Epidermal melanocyte (primary cell): ENCODE measurements around the gene HMGCLL1.

Experiments used
- DNase-seq: peaks from one replicate; pipeline ENCODE4 v3.0.0; 2011; ENCODE audit warnings: low spot score; ENCODE audit not compliant: insufficient read length

Gene HMGCLL1

DNA sequence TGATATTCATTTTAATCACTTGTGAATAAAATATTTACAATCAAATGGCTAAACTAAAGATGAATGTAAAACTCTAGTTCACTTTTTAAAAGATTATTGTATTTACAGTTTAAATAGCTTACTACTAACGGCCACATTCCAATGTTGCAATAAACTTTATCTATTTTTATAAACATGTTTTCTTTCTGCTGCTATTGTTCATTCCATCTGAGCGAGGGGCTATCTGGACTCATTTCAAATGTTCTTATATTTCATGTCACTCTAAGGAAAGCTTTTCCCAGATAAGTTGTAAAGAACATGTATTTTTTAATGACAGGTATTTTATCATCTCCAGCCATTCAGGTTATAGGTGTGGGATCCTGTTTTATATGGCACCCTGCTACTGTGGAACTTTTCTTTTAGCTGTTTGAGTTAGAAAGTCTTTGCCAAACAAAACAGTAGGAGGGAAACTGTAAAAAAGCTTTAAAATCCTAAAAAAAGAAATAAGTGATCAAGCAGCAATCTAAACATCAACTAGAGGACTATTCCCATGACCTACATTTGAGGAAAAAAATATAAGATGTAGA lies 42.5 kb downstream of the HMGCLL1 start:
- DNase-seq = no peak

DNA sequence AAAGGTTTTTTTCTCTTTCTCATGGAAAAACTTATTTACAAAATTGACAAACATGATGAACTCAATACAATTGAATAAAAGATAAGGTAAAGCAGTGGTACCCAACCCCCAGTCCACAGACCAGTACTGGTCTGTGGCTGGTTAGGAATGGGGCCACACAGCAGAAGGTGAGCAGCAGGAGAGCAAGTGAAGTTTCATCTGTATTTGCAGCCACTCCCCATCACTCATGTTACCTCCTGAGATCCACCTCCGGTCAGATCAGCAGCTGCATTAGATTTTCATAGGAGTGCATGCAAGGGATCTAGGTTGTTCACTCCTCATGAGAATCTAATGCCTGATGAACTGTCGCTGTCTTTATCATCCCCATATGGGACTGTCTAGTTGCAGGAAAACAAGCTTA lies 47.5 kb downstream of the HMGCLL1 start:
- no peak for DNase-seq

DNA sequence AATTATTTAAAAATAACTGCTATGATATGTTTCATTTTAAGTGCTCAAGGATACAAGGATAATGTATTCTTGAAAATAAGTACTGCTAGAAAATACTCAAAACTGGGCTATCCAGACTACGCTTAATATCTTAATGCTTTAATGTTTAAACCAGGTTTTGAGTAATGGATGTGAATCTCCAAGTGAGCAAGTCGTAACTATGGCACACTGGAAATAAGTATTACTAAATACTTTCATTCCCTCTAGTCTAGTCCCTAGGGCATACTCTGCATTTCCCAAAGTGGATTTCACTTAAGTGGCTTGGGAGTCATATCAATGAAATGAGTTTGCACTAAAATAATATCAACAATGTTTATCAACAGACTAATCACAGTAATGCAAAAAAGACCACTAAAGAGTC lies 48.1 kb downstream of the HMGCLL1 start:
- DNase-seq = no peak

DNA sequence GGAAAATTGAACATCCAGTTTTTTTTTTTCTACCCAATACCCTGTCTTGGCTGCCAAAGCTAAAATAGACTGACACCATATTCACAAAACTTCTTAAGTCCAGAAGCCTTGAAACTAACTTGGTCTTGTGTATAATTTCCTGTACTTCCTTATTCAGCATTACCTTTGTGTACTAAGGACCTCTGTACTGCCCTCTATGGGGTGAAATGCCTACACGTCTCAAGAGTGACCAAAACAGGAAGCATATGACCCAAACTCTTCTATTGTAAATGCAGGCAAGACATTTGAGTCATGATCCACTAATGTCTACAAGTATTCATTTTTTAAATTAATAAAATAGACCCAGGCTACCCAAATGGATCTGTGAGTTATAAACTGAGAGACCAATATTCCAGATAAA lies 50.4 kb downstream of the HMGCLL1 start:
- no peak for DNase-seq

DNA sequence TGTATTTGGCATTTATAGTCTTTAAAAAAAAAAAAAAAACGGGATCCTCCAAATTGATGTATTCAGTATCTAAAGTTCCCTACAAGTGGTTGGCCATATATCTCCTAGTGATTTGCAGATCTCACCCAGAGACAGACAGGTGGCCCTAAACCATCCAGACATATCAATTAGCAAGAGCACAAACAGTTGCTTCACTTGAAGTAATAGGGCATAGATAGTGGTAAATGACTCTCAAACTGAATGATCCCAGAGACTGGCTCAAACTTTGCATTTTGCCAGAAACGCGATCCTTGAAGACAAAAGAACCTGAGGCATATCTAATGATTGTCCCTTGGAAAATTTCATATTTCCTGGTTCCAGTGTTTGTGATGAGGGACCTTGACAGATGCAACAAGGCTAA lies 54.6 kb downstream of the HMGCLL1 start:
- no peak for DNase-seq

DNA sequence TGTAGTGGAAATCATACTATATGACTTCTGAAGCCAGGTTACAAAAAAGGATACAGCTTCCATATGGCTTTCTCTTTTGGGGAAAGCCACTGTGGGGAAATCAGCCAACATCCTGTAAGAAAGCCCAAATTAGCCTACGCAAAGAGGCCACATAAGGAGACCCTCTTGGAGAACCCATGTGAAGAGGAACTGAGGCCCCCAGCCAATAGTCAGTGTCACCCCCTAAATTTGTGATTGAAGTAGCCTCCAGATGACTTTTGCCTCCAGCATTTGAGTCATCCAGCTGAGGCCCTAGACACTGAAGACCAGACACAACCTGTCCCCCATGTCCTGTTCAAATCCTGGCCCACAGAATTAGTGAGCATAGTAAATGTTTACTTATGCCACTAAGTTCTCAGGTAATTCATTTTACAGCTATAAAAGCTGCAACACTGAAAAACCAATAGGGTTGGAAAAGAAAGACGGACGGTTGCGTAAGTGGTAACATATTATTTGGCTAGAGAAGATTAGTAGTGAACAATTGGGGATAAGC lies 60.4 kb downstream of the HMGCLL1 start:
- no peak for DNase-seq

DNA sequence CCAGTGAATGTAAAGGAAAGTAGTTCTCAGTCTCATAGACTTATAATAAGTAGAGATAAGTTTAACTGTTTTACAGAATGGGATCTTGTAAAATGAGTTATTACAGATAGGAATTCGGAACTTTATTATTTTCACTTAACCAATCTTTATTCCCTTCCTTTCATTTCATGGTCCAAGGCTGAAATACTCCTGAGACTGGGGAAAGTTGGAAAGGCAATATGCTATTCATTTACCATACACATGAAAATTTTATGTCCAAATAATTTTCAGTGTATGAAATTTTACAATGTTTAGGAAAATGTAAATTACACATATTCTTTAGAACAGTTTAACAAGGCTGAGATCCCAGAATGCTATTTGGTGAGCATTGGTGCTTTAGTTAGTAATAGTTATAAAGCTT lies 62.3 kb downstream of the HMGCLL1 start:
- no peak for DNase-seq

DNA sequence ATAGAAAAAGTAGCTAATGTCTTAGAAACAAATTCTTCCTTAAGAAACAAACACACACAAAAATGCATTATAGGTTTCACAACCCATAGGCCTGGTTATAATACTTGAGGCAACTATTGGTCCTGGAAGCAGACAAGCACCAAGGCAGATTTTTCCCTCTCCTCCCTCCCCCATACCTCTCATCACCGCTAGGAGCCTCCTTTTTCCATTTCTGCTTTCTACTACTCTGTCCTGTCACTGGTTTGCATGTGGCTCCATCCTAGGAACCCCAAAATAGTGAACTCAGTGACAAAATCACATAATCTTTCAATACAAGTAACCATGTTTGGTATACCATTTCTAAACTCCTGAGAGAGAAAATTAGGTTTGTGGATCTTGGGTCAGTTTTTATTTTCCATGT lies 66.1 kb downstream of the HMGCLL1 start:
- no peak for DNase-seq

DNA sequence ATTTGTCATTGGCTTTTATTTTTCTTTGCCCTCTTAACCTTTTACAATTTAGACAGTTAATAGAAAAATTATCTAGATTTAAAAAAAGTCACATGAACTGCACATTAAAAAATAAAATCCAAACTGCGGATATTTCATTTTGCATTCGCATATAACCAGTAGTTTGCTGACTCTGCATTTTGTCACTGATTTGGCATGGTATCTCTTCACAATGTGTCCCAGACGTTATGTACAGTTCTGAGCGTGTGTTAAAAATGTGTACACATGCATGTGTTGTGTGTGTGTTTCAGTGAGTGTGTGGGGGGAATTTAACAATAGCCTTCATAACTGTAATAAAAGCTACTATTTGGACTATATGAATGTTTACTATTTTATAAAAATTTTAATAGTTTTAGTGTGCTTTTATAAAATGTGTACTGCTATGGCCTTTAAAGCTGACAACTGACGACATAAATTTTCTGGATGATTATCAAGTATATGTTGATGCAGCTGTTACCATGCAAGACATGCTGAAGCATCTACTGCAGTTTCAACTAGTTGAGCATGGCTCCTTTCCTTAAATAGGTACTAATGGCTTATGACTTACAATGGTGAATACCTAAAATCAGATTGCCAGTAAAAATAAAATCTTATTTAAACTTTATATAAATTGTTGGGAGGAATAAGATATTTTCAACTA lies 67.7 kb downstream of the HMGCLL1 start:
- DNase-seq = no peak

DNA sequence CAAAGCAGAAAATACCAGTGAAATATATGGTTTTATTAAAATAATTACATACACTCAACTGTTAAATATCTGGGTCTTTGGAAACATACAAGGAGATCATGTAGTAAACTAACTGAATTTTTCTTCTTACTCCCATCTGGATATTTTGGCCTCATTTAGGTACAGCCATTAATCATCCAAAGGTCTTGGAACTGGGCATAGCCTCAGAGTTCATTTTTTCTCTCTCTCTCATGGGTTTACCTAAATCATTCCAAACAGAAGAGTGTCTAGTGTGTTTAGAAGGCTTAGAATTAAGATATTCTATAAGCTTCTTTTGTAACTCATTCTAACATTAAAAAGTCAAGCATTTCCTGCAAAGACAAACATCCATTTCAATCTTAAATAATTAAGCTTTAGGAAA lies 79.4 kb downstream of the HMGCLL1 start:
- no peak for DNase-seq

DNA sequence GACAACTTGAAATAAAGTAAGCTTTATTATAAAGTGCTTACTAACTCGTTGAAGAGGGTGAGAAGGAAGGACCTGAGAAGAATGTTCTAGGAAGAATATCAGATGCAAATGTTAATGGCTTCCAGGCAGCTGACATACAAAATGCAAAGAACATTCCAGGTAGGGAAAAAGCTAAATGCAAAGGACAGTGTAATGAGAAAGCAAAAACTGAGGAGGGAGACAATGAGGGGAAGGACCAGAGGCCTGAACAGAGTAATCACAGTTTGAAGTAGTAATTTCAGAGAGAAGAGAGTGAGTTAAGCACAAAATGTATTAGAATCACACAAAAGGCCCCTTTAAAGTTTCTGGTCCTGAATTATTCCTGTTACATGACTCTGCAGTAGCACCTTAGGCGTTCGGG lies 81.3 kb downstream of the HMGCLL1 start:
- DNase-seq = no peak

DNA sequence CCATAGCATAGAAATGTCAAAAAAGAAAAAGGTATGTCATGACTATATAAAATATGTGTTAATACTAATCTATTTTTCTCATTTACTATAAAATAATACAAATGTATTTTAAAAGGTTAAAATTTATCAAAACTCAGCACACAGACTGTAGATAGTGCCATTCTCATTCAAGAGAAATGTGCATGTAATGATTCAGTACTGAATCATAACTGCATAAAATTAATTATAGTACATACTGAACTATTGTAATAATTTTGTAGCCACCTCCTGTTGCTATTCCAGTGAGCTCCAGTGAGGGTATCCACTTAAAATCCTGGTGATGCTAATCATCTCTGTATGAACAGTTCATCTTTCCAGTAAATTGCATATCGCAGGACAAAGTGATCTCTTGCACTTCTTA lies 82.8 kb downstream of the HMGCLL1 start:
- no peak for DNase-seq

DNA sequence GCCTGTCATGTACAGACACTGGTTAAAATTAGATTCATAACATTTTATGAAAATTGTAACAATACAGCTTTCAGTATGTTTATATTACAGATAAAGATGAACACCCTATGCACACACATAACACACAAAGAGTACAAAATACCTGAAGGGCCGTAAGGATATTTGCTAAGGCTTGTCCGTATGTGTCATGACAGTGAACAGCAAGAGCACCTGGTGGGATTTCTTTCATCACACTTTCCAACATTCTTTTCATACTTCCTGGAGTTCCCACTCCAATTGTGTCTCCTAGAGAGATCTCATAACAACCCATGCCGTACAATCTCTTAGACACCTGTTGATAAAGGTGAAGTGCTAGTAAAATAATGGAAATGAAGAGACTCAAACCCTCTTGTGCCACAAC lies 83.7 kb downstream of the HMGCLL1 start:
- no peak for DNase-seq

DNA sequence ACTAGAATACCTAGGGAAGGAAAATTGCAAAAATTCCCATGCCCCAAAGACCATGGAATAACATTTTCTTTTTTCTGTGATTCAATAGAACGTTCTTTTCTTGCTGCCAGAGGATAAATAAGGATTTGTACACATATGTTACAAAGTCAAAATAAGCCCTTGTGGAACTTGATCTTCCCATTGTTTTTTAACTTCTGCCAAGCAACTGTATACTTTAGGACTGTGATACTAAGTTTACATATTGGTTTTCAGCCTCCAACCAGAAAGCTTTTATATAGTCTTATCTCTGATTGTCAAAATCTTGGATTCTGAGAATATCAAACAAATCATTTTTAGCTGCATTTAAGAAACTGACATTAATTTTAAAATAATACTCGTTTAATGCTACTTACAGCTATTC lies 84.6 kb downstream of the HMGCLL1 start:
- DNase-seq = no peak

DNA sequence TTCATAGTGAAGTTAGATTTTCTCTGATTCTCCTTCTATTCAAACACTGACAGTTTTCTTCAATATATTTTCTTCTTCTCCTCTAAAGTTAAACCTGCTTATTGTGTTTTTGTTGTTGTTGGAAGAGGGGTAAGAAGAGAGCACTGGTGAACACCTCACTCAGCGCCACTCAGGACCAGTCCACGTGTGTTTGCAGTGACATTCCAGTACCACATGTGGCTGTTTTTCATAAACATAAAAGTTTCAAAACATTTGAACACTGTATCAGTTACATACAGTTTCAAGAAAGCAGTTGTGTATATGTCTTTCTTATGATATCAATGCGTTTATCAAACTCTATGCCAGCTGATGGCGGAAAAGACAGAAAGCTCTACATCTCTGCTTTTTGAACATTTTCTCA lies 86.7 kb downstream of the HMGCLL1 start:
- DNase-seq = no peak

DNA sequence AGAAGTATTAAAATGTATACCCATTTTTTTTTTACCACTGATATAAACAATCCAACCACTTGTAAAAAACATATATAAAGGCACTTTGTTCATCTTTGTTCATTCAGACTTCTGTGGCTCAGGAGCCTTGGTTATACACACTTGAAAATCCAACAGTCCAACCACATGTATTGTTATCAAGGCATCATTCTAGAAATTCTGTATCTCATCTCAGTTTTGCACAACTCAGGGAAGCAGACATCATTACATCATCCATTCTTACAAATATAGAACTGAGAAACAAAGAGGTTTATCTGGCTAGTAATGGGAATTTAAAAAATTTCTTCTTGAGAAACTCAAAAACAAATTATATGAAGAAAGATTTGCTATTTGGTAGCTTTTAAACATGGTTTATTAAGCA lies 88.1 kb downstream of the HMGCLL1 start:
- DNase-seq = no peak

DNA sequence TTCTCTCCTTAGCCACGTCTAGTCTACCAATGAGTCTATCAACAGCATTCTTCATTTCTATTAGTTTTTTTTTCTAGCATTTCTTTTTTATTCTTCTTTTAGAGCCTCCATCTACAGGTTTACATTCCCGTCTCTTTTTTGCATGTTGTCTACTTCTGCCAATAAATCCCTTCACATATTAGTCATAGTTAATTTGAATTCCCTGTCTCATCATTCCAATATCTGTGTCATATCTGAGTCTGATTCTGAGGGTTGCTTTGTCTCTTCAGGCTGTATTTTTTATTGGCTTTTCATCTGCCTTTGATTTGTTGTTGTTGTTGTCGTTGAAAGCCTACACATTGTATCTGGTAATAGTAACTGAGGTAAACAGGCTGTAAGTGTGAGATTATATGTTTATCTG lies 104.6 kb downstream of the HMGCLL1 start:
- DNase-seq = no peak

DNA sequence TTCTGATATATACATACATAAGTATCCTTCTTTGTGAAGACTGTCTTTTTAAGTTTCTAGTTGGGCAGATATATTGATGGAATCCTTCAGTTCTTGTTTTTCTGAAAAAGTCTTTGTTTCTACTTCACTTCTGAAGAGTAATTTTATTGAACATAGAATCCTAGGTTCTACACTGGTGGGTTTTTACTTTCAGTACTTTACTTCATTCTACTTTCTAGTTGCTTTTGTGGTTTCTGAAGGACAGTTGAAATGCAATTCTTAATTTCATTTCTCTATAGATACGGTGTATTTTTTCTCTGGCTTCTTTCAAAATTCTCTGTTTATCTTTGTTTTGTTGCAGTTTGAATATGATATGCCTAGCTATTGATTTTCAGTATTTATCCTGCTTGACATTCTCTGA lies 105.3 kb downstream of the HMGCLL1 start:
- no peak for DNase-seq

DNA sequence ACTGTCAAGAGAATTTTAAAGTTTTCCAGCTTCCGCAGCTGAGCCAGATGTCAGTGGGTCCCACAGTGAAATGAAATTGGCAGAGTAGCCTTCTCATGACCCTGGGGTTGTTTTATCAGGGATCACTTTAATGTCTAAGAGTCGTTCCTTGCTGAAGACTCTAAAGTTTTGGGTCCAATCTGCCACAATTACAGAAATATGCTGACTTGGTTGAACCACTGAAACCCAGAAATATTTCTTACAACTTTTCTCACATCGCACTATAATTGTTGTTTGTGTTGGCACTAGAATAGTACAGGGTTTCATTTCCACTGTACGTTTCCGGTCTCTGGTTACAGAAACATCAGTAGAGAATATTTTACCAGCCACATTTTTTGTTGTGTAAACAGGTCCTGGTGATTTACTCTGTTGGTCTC lies 109.0 kb downstream of the HMGCLL1 start:
- DNase-seq = no peak

DNA sequence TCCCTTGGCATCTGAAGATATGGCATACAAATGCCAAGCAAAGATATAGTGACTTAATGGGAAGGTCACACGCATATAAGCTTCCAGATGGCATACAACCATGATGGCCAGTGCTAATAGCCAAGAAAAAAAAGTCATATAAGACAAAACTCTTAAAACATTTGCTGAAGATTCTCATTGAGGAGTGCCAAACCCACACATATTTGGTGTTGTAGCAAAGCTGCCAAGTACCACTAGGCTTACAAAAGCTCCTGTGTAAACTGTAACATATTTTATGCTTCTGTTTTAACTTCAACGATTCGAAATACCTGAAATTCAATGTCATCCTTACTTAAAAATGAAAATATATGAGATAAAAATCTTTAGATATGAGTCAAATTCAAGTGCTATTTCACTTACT lies 123.0 kb downstream of the HMGCLL1 start:
- DNase-seq = no peak

DNA sequence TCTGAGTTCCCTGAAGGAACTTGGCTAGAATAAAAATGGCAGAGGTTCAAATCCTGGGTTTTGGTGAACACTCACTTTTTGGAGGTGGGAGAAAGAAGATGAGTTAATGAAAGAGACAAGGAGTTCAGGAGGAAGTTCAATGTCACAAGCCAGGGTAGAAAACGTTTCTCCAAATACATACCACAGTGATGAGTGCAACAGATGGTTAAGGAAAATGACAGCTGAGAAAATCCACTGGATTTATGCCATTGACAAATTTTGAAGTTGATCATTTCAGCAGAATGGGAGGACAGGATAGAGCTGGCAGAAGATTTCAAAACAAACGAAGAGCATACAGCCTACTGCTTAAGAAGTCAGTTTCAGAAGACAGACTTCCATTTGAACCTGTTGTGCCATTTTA lies 129.0 kb downstream of the HMGCLL1 start:
- DNase-seq = no peak

DNA sequence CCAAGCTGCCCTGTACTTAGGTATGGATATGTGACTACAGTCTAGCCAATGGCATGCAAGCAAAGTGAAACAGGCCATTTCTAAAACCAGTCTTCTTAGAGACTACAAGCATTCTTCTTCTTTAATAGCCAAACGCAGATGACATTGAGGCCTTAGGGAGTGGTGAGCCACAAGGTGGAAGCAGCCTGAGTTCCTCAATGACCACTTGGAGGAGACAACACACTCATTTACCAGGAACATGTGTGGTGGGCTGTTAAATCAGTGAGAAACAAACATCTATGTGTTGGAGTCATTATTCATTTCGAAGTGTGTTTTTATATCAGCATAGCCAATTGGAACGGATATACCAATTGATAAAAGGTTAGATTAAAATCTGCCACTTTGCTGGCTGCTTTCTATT lies 129.8 kb downstream of the HMGCLL1 start:
- DNase-seq = no peak

DNA sequence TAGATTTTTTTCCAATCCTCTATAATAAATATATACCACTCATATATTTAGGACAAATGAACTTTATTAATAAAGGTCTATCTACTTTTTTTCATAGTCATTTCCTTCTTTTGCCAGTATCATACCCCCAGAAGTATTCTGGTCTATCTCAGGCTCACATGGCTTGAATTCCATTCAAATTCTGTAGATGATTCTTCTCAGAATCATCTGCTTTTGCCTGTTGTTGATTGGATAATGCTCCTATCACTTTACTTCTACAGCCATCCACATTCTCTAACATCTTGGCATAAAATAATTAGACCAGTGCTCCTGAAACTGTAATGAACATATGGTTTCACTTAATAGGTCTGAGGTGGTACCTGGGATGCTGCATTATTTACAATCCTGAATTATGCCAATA lies 130.5 kb downstream of the HMGCLL1 start:
- no peak for DNase-seq
